Measurements from ENCODE around the gene PGM3.
A peak's percentile ranks its signal among the peaks of the same experiment; 100 is the strongest.

Gene PGM3

DNA sequence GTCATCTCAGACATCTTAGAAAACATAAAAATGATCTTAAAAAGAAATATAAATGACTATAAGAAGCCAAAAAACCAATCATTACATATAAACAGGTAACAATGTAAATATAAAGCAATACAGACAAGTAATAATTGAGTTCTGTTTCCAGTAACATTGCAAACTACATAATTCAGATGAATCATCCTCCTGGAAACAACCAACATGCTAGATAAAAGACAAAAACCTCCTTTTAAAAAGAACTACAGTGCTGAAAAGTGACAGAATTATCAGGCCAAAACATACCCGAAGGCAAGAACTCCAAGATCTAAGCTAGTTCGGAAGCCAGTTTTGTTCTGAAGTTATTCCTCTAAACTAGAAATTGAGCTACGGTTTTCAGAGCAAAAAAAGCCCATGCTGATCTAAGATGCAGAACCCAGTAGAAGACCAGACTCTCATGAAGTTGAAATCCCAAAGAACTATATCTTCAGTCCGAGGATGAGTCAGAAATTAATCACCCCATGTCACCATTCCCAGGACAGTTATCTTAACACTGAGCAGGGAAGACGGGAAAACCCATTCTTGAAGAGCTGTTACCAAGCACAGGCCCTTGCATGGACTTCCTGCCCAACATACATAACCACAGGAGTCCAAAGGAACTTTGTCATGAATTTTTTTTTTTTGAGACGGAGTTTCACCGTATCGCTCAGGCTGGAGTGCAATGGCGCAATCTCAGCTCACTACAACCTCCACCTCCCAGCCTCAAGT lies 9.8 kb downstream of the PGM3 start:
- DNase-seq, result no peak

- no peak for DNase-seq
These were observed 11.0 kb downstream of the PGM3 start for GRCh38 chr6:83182114-83182513.

GRCh38 chr6:83180426-83180950 lies 12.6 kb downstream of the PGM3 start:
- no peak for DNase-seq

- peak; percentile 22 for DNase-seq
These were observed 16.8 kb downstream of the PGM3 start for GRCh38 chr6:83176246-83176645.

GRCh38 chr6:83169511-83169910 lies 23.6 kb downstream of the PGM3 start:
- DNase-seq, result peak; percentile 87

- DNase-seq, result peak; percentile 62
These were observed 24.0 kb downstream of the PGM3 start for GRCh38 chr6:83169106-83169505.

DNA sequence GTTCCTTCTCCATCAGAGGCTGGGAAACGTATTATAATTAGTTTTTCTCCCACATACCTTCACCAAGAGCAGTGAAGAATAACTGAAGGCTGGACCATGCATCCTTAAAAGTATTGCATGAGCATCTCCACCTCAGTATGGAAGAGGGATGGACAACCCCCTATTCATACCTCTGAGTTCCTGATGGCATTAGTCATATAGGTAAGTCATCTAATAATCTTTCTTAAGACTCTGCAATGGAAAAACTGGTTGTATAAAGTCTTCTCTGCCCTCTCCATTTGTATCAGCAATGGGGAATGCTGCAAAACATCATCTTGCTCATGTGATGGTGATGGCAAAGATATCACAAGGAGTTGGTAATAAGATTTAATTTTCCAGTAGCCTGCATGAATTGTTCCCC lies 24.5 kb downstream of the PGM3 start:
- no peak for DNase-seq

DNA sequence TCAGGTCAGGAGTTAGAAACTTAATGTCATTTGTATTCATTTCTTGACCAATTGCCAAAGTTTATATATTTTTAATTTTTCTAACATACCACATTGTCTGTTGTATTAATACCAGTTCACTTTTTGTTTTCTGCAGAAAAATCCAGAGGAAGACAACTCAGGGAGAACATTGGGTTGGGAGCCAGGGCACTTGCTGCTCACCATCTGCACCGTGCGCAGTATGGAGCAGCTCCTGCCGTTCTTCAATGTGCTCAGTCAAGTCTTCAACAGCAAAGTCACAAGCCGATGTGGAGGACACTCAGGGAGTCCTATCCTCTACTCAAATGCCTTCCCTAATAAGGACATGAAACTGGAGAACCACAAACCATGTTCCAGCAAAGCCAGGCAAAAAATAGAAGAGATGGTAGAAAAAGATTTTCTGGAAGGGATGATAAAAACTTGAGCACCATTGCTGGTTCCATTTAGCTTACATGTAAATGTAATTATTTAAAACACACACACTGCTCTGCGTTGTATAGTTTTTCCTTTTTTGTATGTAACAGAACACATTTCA lies 25.3 kb downstream of the PGM3 start:
- DNase-seq, result no peak

DNA sequence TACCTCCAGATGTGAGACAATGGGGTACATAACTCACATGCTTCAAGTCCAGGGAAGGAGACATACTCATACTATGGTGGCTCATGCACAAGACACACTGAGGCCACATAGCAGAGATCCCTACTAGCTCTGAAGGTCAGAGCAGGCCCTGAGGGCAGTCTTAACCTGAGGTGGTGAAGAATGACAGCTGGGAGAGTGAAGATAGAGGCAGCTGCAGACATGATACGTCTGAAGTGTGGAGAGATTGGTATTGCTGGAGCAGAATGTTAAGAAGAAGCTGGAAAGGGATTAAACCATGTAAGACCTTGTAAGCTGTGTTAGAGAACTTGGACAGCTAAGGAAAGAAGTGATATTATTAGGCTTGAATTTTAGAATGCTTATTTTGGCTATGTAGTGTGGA lies 32.9 kb downstream of the PGM3 start:
- DNase-seq, result peak; percentile 90

DNA sequence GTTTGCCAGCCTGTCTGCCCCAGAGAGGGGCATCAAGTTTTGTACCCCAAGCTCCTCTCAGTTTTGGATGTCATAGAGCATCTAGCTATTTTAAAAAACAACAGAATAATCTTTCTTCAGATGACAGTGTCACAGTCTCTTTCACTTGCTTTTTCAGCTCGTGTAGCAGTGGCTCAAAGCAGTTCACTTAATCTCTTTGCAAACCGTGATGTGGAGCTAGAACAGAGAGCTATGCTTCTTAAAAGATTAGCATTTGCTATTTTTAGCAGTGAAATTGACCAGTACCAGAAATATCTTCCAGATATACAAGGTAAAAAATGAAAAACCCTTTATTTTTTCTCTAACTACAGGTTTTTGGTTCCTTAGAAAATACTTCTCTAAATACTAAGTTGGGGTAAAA lies 37.3 kb downstream of the PGM3 start:
- peak; percentile 74 for DNase-seq

GRCh38 chr6:83153883-83154521 lies 39.1 kb downstream of the PGM3 start:
- peak; percentile 35 for DNase-seq

DNA sequence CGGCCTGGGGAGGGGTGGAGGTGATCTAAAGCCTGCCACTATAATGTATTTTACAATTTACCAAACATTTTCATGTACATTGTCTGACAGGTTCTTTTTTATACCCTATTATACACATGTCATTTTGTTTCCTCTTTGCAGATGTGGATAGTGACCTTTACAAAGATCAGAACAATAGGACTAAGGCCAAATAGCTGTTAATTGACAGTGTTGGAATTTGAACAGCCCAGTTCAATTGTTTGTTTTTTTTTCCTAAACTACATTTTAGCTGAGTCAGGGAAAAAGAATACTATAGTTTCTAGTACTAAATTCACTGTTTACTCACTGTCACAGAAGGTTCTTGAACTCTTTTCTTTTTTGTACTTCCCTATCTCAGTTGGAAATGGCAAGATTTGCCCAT lies 40.2 kb downstream of the PGM3 start:
- no peak for DNase-seq

GRCh38 chr6:83151114-83151513 lies 42.0 kb downstream of the PGM3 start:
- peak; percentile 1 for DNase-seq

- DNase-seq, result no peak
These were observed 54.3 kb downstream of the PGM3 start for GRCh38 chr6:83138758-83139157.

GRCh38 chr6:83138118-83138722 lies 54.8 kb downstream of the PGM3 start:
- no peak for DNase-seq

GRCh38 chr6:83132121-83132520 lies 60.9 kb downstream of the PGM3 start:
- no peak for DNase-seq

DNA sequence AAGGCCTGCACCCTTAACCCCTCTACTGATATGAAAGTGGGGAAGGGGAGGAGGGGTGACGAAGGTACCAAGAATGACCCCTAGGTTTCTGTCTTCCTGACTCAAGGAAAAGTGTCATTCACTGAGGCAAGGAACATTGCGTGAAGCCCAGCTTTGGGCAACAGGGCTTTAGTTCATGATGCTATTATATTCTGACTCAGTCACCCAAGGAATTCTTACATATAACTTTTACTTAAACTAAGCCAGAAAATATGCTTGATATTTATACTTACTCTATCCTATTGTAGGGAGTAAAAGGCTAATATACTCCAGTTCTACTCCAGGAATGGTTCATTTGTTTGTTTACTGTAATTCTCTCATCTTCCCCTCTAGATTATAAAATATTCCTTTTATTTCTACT lies 65.1 kb downstream of the PGM3 start:
- no peak for DNase-seq

DNA sequence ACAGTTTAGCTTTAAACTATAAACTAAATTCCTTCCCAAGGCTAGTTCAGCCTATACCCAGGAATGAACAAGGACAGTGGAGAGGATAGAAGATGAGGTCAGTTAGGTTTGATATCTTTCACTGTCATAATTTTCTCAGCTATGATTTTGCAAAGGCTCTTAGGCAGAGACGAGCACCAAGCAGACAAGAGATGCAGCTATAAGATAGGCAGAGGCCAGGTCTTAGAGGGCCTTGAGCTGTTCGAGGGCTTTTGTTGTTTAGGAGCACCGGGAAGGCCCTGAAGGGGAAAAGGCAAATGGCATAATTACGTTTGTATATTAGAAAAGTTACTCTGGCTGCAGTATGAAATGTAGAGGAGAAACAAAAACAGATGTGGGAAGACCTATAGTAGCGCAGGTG lies 65.8 kb downstream of the PGM3 start:
- DNase-seq, result no peak

GRCh38 chr6:83126807-83127206 lies 66.3 kb downstream of the PGM3 start:
- DNase-seq, result no peak

DNA sequence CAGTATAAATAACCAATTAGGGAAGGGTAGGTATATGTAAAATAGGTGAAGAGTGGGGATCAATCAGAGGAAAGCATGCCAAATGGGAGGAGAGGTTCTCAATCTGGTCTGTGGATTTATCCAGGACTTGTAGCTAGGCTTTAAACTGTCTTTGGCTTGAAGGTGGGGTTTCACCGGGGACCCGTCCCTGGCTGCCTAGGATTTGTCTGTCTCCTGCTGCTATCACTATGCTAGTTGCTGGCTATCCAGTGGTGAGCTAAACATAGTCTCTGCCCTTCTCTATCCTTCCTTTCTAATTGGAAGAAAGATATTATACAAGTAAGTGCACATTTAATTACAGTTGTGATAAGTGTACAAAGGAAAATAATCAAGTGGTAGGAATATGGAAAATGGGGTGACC lies 66.8 kb downstream of the PGM3 start:
- no peak for DNase-seq

DNA sequence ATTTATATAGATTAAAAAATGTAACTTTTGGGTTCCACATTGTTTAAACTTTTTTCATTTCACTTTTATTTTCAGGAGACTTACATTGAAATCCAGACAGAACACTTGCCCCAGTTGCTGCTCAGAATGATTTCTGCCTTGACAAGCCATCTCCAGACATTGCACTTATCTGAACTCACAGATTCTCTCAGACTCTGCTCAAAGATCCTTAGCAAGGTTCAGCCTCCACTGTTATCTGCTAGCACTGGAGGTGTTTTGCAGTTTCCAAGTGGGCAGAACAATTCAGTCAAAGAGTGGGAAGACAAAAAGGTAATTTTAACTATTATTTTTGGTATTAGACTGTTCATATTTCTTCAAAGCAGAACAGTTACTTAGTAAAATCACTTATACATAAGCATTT lies 67.6 kb downstream of the PGM3 start:
- no peak for DNase-seq

GRCh38 chr6:83124553-83124952 lies 68.5 kb downstream of the PGM3 start:
- DNase-seq, result no peak

DNA sequence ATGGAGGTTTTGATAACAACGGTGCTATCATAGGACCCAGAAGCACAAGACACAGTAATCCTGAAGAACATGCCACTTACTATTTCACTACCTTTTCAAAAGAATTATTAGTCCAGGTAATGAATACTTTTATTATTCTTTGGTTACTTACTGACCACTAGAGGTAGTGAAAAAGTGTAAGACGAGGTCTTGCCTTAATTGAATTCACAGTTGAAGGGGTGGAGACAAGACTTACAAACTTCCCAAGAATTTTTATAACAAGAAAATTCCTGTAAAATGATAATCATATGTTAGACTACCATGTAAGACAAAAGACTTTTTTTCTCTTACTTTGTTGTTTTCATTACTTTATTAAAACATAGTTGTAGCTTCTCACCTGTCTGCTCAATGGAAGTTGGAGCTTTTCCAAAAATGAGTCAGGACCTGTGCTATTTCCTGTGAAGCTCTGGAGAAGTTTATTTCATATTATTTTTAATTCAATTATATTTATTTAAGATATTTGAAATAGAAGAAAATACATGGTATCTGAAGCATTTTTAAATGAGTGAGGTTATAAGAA lies 73.2 kb downstream of the PGM3 start:
- no peak for DNase-seq

GRCh38 chr6:83117802-83118201 lies 75.3 kb downstream of the PGM3 start:
- no peak for DNase-seq
